ENCODE measurements around the gene SNORC.

DNA sequence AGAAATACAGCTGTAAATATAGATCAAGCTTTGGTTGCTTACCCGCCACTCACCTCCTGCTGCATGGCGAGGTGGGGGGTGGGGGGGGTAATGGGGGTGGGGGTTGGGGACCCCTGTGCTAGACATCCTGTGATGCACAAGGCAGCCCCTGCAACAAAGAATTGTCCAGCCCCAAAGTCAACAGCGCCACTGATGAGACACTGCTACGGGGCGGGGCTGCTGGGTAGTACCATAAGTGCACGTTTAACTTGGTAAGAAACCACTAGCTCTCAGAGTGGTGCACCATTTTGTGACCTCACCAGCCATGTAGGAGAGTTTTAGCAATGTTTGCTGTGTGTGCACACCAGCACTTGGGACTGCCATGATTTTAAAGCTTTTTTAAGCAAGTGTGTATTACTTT, 40.3 kb downstream of the SNORC start:
- TF ChIP-seq, protein P1, sequence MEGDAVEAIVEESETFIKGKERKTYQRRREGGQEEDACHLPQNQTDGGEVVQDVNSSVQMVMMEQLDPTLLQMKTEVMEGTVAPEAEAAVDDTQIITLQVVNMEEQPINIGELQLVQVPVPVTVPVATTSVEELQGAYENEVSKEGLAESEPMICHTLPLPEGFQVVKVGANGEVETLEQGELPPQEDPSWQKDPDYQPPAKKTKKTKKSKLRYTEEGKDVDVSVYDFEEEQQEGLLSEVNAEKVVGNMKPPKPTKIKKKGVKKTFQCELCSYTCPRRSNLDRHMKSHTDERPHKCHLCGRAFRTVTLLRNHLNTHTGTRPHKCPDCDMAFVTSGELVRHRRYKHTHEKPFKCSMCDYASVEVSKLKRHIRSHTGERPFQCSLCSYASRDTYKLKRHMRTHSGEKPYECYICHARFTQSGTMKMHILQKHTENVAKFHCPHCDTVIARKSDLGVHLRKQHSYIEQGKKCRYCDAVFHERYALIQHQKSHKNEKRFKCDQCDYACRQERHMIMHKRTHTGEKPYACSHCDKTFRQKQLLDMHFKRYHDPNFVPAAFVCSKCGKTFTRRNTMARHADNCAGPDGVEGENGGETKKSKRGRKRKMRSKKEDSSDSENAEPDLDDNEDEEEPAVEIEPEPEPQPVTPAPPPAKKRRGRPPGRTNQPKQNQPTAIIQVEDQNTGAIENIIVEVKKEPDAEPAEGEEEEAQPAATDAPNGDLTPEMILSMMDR (IDR thresholded peaks at IDR 0.05): no peak
- no peak for TF ChIP-seq POLR2A (IDR thresholded peaks at IDR 0.05)
